Islet precursor cell (in vitro differentiated cells): ENCODE results near the gene NCK2.

Source experiments
- DNase-seq: peaks from one replicate; pipeline ENCODE4 v3.0.0-alpha.2; 2018

NCK2 gene

DNA sequence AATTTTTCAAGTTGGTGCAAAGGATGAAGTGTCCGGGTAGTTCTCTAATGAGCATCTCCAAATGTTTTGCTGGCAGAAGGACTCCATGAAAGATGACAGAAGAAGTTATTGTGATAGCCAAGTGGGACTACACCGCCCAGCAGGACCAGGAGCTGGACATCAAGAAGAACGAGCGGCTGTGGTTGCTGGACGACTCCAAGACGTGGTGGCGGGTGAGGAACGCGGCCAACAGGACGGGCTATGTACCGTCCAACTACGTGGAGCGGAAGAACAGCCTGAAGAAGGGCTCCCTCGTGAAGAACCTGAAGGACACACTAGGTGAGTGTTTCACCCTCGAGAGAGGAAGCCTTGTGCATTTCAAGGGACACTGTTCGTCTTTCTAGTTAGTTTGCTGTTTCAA lies 110.3 kb downstream of the NCK2 start:
- no peak for DNase-seq

- peak; percentile 0 for DNase-seq
Observed at GRCh38 chr2:105856581-105856980, 111.9 kb downstream of the NCK2 start.

DNA sequence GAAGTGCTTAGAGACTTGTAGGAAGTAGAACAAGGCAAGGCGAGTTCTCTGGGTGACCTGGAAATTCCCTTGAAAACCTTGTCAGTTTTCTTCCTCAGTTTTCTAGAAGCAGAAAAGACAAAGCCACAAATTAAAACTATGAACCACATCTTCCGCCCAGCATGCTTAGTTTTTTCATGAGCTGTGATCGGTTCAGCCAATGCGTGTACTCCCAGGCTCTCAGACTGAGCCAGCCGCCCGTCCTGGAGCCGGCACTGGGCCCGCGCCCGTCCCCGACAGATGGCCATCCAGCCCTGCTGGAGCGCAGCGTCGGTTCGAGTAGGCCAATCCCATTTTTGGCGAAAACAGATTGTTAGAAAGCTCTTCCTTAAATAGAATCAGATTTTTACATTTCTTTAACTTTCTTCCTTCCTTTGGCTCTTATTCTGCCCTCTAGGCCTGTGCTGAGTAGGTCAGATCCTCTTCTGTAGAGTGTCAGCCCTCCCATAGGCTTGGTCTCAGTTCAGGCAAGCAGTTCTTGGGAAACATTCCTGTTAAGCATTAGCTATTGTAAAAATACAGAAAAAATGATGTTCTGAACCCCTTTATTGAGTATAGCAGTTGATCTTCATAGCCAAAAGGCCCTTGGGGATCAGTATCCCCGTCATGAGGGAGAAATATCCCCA lies 112.5 kb downstream of the NCK2 start:
- peak; percentile 52 for DNase-seq

DNA sequence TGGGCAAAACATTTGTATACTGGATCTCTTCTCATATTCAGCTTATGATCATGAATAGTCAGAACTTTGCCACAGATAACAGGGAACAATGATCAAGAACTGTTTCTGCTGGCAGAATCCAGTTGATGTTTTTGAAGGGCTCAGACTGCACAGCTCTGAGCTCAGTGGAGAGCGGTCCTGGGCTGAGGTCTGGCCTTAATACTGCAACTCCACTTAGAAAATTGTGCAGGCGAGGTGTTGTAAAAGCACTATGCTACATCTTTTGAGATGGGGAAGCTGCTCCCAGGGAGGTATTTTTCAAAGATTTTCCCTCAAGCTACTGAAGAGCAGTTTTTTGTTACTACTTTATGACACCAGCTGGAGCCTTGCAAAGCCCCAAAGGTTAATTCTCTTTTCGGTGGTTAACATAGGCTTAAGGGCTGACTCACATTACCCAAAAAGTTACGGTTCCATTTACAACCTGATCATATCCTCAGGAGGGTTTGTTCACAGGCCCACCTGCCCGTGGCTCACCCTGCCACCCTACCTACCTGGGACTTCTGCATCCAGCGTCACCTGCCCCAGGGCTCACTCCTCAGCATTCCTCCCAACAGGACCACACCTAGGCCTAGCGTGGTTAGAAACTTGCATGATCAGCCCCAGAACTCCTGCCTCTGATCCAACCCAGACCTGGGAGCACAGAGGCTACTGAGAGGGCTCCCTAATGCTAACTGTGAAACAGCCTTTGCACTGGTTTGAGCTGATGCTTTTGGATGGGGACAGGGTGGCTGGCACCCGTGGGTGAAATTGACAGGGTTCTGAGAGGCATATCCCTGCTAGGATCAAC lies 114.4 kb downstream of the NCK2 start:
- DNase-seq: peak; percentile 80

- DNase-seq: no peak
Observed at GRCh38 chr2:105859694-105859951, 114.9 kb downstream of the NCK2 start.

GRCh38 chr2:105860567-105860966 lies 115.9 kb downstream of the NCK2 start:
- DNase-seq: no peak

DNA sequence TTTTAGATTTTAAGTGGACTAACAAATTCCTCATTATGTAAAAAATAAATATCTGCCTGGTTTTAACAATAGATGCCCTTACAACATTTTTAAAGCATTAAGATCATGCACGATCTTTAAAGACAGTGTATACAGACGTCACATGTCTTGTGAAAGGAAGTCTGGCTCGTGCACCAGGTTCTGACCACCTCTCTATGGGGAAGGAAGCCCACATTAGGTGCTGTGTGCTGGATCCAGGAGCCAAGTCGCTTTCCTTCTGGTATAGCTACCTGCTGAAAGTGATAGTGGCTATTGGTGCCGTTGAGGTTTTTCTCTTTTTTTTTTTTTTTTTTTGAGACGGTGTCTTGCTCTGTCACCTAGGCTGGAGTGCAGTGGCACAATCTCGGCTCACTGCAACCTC lies 116.5 kb downstream of the NCK2 start:
- DNase-seq: peak; percentile 20

GRCh38 chr2:105862843-105863242 lies 118.1 kb downstream of the NCK2 start:
- no peak for DNase-seq

DNA sequence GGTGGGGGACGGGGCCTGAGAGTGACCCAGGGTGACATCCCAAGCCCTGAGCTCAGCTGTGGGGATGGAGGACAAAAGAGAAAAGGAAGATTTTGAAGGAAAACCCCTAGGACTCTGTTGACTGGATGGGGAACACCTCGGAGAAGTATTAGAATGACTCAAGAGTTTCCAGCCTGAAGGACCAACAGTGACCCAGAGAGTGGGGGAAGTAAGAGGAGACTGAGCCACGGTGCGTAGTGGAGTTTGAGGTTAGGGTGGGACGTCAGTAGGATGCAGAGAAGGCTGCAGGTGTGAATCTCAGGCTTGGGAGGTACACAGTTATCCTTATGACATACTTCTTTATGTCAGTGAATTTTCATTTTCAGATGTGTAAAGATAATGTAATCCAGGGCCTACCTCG lies 119.5 kb downstream of the NCK2 start:
- no peak for DNase-seq

DNA sequence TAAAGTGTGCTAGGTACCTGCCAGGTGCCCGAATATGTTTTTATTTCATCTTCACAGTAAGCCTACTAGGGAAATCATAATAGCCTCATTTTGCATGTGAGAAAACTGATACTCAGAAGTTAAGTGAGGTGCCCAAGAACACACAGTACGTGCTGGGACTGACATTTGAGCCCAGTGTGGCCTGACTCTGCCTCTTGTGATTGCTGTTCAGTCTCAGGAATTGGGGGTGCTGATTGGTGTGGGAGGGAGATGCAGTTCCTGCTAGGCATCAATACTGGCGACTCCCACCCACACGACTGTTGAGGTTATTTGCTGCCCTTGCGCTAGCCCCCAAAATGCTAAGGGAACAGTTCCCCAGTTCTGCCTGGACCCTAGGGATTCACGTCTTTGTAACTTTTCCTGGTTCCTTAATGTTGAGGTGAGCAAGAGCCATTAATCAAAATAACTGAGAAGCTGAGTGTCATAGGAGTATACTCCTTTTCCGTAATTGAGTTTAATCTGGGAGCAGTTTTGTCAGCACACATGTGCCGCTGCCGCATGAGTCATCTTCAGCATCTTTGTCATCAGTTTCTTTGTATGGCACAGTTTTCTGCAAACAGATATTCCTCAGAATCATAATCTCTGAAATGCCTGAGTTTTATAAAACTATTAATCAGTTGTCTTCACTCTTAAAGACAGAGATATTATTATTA lies 120.7 kb downstream of the NCK2 start:
- DNase-seq: no peak

DNA sequence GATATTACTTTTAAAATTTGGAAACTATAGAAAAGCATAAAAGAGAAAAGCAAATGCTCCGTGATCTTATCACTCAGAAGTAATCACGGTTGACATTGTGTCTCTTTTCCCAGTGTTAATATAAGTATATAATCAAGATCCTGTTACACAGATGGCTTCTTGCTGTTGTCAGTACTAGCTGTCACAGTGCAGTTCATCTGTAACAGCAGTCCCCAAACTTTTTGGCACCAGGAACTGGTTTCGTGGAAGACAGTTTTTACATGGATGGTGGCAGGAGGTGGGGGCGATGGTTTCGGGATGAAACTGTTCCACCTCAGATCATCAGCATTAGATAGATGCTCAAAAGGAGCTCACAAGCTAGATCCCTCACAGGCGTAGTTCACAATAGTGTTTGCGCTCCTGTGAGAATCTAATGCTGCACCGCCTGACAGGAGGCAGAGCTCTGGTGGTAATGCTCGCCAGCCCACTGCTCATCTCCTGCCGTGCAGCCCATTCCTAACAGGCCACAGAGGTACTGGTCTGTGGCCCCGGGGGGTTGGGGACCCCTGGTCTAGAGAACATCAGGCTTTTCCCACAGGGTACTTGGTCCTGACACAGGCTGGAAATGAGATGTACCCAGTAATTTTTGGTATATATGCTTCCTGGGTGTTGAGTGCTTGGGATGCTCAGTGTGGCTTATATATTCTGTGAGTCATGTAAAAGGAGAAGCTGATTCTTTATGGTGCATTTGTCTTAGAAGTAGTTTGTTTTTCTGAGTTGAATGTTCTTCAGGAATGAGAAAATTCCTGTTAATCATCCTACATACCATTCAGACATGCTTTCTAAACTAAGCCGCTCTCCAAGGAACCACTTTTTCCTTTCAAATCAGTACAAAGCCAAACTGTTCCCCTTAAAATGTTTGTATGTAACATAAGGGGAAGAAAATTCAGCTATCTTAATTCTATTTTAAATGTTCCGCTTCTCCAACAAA lies 121.8 kb downstream of the NCK2 start:
- no peak for DNase-seq

DNA sequence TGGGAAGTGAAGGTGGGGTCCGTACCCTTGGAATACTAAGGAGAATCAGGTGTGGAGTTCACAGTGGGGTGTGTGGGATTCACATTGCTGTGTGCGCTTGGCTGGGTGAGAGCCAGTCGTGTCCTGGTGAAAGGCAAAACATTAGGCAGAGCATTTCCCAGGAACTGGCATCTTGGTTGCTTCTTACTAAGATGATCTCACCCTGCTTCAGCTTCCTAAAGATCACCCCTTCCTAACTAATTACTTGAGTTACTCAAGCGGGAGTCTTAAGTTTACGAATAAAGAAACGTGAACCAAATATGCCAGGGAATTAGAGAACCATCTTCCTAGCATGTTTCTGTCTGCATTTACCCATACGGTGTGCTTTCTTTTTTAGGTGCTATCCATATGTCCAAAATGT lies 122.9 kb downstream of the NCK2 start:
- no peak for DNase-seq

GRCh38 chr2:105868060-105868459 lies 123.3 kb downstream of the NCK2 start:
- no peak for DNase-seq

DNA sequence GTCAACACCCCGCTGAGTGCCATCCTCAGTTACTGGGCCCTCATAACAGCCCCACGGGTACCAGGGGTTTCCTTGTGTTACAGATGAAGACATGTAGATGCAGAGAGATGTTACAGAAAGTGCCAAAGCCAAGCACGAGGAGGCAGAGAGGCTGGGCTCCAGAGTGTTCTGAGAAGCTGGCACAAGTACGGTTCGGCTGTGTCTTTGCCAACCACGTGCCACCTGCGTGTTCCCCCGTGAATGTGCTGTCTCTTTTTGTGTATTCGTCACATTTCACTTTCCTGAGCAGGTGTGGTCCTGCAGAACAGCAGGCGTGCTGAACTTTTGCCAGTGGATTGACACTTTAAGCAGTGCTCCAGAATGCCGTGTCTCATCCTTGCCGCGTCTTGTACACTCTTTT lies 124.6 kb downstream of the NCK2 start:
- DNase-seq: no peak

DNA sequence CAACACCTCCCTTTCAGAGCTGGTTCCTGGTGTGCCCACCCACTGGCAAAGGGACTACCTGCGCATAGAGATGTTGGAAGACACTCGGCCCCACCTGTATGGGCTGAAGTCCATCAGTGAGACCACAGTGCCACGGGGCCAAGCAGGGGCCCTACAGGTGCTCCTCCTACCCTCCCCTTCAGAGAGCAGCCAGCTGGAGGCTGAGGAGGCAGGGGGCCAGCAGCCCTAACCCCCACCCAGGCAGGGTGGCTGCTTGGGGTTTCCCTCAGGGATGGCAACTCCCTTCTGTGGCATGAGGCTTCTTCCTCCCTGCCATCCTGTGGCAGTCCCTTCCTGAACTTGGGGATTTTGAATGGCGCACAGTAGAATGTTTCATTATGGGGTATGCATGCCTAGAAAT lies 125.3 kb downstream of the NCK2 start:
- DNase-seq: no peak

DNA sequence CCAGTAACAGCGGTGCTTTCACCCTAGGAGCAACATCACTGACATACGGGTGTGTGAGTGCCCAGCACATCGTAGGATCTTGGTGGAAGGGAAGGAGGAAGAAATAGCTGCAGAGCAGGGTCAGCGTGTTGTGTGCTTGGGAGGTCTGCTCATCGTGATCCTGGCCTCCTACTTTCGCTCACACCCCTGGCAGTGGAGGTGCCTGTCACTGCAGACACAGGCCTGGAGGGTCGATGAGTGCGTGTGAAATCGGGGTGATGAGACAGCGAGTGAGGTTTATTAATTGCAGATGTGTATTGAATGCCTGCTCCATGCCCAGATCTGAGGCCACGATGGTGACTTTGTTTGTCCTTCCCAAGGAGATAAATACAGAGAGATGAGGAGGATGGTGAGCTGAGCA lies 126.1 kb downstream of the NCK2 start:
- no peak for DNase-seq

- DNase-seq: no peak
Observed at GRCh38 chr2:105872142-105872728, 127.5 kb downstream of the NCK2 start.

DNA sequence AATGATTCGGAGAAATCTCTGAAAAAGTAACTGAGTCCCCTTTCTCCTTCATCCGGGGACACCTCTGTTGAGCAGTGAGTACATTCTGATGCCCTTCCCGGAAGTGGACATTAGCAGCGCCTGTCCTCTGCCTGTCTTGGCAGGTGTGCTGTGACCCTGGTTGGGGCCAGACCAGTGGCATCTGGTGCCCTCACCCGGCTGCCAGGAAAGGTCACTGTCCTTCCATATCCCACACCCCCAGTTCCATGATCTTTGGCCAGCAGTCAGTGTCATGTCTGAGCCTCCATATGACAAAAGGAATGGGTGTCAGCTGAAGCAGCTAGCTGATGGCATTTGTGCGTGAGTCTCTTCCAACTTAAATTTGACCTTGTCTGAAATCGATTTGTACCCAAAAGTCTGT lies 128.1 kb downstream of the NCK2 start:
- no peak for DNase-seq

DNA sequence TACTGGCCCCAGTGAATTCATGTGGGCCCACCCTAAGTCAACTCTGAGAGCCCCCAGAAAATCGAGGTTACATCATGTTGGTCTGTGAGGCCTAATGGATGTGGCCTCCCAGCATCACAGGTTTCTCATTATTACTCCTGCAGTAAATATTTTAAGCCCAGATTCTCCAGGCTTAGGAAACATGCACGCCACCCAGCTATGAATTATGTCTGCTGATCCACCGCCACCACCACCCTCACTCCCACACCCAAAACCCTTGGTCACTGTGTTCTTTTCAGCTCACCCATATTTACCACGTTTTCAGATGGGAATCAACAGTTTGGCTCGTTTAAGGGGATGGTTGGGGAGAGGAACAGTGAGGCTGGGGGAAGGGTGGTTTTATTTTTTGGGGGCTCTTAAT lies 128.6 kb downstream of the NCK2 start:
- no peak for DNase-seq

GRCh38 chr2:105873721-105874120 lies 129.0 kb downstream of the NCK2 start:
- peak; percentile 75 for DNase-seq

DNA sequence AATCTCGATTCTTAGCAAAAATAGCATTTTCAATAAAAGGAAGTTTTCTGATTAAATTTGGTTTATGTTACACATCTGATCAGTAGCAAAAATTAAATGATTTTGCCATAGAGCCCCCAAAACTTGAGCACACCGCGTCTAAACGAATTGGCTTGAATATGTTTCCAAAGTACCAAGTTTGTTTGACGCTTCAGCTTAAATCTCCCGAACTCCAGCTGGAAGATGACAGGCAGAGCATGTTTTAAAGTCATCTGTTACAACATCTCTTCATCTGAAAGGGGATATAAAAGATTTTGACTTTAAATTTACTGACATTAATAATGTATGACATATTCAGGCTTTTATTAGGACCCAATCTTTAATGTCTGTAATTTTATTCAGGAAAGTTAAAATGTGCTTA lies 129.8 kb downstream of the NCK2 start:
- DNase-seq: no peak

DNA sequence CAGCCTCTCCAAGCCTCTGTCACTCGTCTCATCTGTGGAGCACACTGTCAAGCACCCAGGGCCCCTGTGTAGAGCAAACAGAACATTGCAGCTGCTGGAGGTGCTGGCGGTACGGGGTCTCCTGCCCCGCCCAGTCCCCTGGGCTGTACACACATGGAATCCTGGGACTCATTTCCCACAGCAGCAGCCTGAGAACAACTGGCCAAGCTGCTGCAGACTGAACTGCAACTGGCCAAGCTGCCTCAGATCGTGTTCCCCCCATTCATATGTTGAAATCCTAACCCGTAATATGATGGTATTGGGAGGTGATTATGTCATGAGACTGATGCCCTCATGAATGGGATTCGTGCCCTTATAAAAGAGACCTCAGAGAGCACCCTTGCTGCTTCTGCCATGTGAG lies 130.5 kb downstream of the NCK2 start:
- no peak for DNase-seq

DNA sequence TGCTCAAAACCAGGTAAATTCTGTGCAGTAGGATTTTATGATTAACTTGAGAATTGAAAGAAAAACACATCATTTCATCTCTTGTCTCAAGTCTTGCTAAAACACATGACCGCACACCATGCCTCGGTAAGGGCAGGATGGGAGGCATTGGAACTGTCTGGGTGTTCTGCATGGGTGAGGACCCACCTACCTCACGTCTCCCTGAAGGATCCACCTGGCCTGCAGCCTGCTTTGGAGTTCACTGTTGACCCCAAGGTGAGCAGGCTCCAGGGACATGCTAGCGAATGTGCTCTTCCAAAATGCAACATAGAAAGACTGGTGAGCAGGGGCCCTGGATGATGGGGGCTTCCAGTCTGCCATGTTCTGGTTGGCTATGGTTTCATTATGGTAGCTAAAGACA lies 131.5 kb downstream of the NCK2 start:
- no peak for DNase-seq
